Gastrocnemius medialis (tissue), 4 donors: Measurements from ENCODE around the gene TMPRSS13.

Experiments
- CTCF ChIP-seq, 5 experiments: fragments of 450-650 bp in 3 of 5; fragments of 200-600 bp in 2 of 5; sonication (generic) in 2 of 5; IDR thresholded peaks in 4 of 5; conservative IDR thresholded peaks in 1 of 5; 1 replicate in 4 of 5; 2 replicates in 1 of 5; pipeline ENCODE4 v1.5.1; 2016 to 2019; ENCODE audit warnings: antibody characterized with exemption in 5 of 5, mild to moderate bottlenecking in 3 of 5, moderate library complexity in 3 of 5
- POLR2A ChIP-seq, 2 donors: fragments of 450-650 bp; IDR thresholded peaks; one replicate each; pipeline ENCODE4 v1.6.1; 2017; ENCODE audit warnings: antibody characterized with exemption in 2 of 2, mild to moderate bottlenecking in 2 of 2, moderate library complexity in 2 of 2

- TF ChIP-seq CTCF (IDR thresholded peaks at IDR 0.05 in 4 of 5, conservative IDR thresholded peaks at IDR 0.05 in 1 of 5) (no peak), POLR2A (IDR thresholded peaks at IDR 0.05) (no peak)
Observed at GRCh38 chr11:117973503-117973860, 44.3 kb upstream of the TMPRSS13 start.
